ENCODE measurements around the gene ZNF837. TPM values are rescaled to one million over a fixed set of nuclear protein-coding genes. Genes with fewer than 3 reads are reported as not detected.

Gene ZNF837
- total and polyA plus RNA-seq, 2 of the 13 experiments (the other 11 are each of a cell fraction or from before 2014, with no cell fraction given) = 0.29 to 1.3 TPM

DNA sequence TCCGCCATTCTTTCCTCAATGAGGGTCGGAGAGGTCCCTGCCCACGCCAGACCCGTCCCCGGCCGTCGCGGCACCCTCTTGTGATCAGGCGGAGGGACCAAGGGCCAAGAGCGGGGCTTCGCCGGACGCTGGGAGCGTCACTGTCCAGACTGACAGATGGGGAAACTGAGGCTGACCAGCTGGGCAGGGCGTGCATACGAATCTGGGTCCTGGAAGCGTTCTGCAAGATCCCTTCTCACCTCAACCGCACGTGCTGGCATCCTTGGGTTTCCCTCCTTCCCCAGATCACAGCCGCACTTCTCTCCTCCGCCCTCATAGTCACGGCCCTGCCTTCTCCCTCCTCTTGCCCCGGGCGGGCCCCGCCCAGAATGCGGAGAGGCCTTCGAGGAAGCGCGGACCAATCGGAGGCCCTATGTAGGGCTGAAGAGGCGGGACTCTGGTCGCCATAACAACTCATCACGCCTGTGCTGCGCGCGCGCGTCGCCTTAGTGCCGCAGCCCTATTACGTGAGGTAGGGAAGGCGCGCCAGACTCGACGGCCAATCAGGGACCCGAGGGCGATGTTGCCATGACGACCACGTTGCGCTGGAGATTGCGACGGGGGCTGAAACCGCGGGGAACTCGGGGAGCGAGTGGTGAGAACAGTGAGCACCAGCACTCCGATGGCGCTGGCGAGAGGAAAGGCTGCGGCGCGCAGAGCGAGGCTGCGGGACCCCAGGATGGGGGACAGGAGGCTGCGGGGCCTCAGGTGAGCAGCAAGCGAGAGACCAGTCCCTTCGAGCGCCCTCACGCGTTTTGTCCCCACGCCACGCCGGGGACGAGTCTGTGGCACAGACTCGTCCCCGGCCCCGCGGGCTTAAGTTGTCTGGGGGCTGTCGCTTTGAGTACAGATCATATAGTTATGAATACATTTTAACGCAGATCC, 20.3 kb upstream of the ZNF837 start (continued):
- TF ChIP-seq, protein P1, sequence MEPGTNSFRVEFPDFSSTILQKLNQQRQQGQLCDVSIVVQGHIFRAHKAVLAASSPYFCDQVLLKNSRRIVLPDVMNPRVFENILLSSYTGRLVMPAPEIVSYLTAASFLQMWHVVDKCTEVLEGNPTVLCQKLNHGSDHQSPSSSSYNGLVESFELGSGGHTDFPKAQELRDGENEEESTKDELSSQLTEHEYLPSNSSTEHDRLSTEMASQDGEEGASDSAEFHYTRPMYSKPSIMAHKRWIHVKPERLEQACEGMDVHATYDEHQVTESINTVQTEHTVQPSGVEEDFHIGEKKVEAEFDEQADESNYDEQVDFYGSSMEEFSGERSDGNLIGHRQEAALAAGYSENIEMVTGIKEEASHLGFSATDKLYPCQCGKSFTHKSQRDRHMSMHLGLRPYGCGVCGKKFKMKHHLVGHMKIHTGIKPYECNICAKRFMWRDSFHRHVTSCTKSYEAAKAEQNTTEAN (CRISPR knock-in tag; conservative IDR thresholded peaks at IDR 0.05) = no peak
- TF ChIP-seq EEA1 (CRISPR knock-in tag; IDR thresholded peaks at IDR 0.05; ENCODE audit: borderline replicate concordance) (no peak), STAT5B (CRISPR knock-in tag; IDR thresholded peaks at IDR 0.05) (no peak), NBN (conservative IDR thresholded peaks at IDR 0.05) (no peak), ZNF562 (CRISPR knock-in tag; IDR thresholded peaks at IDR 0.05; ENCODE audit: borderline replicate concordance) (no peak), SMAD1 (CRISPR knock-in tag; IDR thresholded peaks at IDR 0.05; ENCODE audit: borderline replicate concordance, low read depth) (no peak), ZNF547 (CRISPR knock-in tag; IDR thresholded peaks at IDR 0.05) (peak; percentile 82; the same call in 1 of the 2 replicates), ZNF607 (CRISPR knock-in tag; IDR thresholded peaks at IDR 0.05; ENCODE audit: borderline replicate concordance) (0 out of 2 replicates have a peak, but pooled peaks have one; percentile 35), HHEX (CRISPR knock-in tag; IDR thresholded peaks at IDR 0.05) (no peak), CBX2 (IDR thresholded peaks at IDR 0.05; ENCODE audit: low read depth, low read length) (no peak), CBX2 (CRISPR knock-in tag; IDR thresholded peaks at IDR 0.05; ENCODE audit: low read depth) (no peak), NCOA2 (CRISPR knock-in tag; IDR thresholded peaks at IDR 0.05) (no peak), ARNT (IDR thresholded peaks at IDR 0.05) (no peak), MAFF (IDR thresholded peaks at IDR 0.05; ENCODE audit: low read depth, low read length) (no peak)
- TF ChIP-seq, protein P2, sequence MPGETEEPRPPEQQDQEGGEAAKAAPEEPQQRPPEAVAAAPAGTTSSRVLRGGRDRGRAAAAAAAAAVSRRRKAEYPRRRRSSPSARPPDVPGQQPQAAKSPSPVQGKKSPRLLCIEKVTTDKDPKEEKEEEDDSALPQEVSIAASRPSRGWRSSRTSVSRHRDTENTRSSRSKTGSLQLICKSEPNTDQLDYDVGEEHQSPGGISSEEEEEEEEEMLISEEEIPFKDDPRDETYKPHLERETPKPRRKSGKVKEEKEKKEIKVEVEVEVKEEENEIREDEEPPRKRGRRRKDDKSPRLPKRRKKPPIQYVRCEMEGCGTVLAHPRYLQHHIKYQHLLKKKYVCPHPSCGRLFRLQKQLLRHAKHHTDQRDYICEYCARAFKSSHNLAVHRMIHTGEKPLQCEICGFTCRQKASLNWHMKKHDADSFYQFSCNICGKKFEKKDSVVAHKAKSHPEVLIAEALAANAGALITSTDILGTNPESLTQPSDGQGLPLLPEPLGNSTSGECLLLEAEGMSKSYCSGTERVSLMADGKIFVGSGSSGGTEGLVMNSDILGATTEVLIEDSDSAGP (CRISPR knock-in tag; IDR thresholded peaks at IDR 0.05; ENCODE audit: borderline replicate concordance) = peak; percentile 79
- TF ChIP-seq, protein P3, sequence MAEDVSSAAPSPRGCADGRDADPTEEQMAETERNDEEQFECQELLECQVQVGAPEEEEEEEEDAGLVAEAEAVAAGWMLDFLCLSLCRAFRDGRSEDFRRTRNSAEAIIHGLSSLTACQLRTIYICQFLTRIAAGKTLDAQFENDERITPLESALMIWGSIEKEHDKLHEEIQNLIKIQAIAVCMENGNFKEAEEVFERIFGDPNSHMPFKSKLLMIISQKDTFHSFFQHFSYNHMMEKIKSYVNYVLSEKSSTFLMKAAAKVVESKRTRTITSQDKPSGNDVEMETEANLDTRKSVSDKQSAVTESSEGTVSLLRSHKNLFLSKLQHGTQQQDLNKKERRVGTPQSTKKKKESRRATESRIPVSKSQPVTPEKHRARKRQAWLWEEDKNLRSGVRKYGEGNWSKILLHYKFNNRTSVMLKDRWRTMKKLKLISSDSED (CRISPR knock-in tag; IDR thresholded peaks at IDR 0.05) = no peak
- TF ChIP-seq, protein P4, sequence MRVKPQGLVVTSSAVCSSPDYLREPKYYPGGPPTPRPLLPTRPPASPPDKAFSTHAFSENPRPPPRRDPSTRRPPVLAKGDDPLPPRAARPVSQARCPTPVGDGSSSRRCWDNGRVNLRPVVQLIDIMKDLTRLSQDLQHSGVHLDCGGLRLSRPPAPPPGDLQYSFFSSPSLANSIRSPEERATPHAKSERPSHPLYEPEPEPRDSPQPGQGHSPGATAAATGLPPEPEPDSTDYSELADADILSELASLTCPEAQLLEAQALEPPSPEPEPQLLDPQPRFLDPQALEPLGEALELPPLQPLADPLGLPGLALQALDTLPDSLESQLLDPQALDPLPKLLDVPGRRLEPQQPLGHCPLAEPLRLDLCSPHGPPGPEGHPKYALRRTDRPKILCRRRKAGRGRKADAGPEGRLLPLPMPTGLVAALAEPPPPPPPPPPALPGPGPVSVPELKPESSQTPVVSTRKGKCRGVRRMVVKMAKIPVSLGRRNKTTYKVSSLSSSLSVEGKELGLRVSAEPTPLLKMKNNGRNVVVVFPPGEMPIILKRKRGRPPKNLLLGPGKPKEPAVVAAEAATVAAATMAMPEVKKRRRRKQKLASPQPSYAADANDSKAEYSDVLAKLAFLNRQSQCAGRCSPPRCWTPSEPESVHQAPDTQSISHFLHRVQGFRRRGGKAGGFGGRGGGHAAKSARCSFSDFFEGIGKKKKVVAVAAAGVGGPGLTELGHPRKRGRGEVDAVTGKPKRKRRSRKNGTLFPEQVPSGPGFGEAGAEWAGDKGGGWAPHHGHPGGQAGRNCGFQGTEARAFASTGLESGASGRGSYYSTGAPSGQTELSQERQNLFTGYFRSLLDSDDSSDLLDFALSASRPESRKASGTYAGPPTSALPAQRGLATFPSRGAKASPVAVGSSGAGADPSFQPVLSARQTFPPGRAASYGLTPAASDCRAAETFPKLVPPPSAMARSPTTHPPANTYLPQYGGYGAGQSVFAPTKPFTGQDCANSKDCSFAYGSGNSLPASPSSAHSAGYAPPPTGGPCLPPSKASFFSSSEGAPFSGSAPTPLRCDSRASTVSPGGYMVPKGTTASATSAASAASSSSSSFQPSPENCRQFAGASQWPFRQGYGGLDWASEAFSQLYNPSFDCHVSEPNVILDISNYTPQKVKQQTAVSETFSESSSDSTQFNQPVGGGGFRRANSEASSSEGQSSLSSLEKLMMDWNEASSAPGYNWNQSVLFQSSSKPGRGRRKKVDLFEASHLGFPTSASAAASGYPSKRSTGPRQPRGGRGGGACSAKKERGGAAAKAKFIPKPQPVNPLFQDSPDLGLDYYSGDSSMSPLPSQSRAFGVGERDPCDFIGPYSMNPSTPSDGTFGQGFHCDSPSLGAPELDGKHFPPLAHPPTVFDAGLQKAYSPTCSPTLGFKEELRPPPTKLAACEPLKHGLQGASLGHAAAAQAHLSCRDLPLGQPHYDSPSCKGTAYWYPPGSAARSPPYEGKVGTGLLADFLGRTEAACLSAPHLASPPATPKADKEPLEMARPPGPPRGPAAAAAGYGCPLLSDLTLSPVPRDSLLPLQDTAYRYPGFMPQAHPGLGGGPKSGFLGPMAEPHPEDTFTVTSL (CRISPR knock-in tag; IDR thresholded peaks at IDR 0.05; ENCODE audit: borderline replicate concordance) = no peak
